Neural cell (in vitro differentiated cells): ENCODE measurements around the gene POLR3K. TPM values are rescaled to one million over a fixed set of nuclear protein-coding genes. Genes with fewer than 3 reads are reported as not detected.

Experiments
- H2AFZ ChIP-seq: fragments of 200-600, 300-800 bp; sonication (generic), shearing (Covaris generic); 2 replicates; pipeline ENCODE4 v1.6.0; 2014; ENCODE audit warnings: low read depth, mild to moderate bottlenecking, antibody characterized with exemption, low read length, moderate library complexity
- H3F3A ChIP-seq: fragments of 200-600 bp; shearing (Covaris generic); 2 replicates; pipeline ENCODE4 v1.6.1; 2016; ENCODE audit warnings: mild to moderate bottlenecking, moderate library complexity, mixed read lengths, antibody characterized with exemption, low read length; ENCODE audit not compliant: insufficient read depth, poor library complexity, severe bottlenecking
- H3K27ac ChIP-seq: fragments of 200-600, 300-800 bp; sonication (generic), shearing (Covaris generic); 2 replicates; pipeline ENCODE4 v1.5.1; 2014; ENCODE audit warnings: mild to moderate bottlenecking, low read length, moderate library complexity
- H3K27me3 ChIP-seq: fragments of 300-800, 200-600 bp; sonication (generic), shearing (Covaris generic); 2 replicates; pipeline ENCODE4 v1.6.0; 2014; ENCODE audit warnings: mild to moderate bottlenecking, low read depth, low read length, moderate library complexity; ENCODE audit not compliant: insufficient read depth
- H3K36me3 ChIP-seq: fragments of 300-800, 200-600 bp; sonication (generic), shearing (Covaris generic); 2 replicates; pipeline ENCODE4 v1.5.1; 2014; ENCODE audit warnings: mild to moderate bottlenecking, antibody characterized with exemption, low read length, moderate library complexity; ENCODE audit not compliant: insufficient read depth
- H3K4me2 ChIP-seq: fragments of 300-800, 200-600 bp; sonication (generic), shearing (Covaris generic); 2 replicates; pipeline ENCODE4 v1.6.0; 2014; ENCODE audit warnings: mild to moderate bottlenecking, low read length
- H3K4me3 ChIP-seq: fragments of 300-800, 200-600 bp; sonication (generic), shearing (Covaris generic); 2 replicates; pipeline ENCODE4 v1.5.1; 2014; ENCODE audit warnings: mild to moderate bottlenecking, low read length, moderate library complexity
- H3K79me2 ChIP-seq: fragments of 200-600 bp; shearing (Covaris generic); replicated peaks from 2 replicates; pipeline ENCODE4 v1.6.0; 2014; ENCODE audit warnings: mild to moderate bottlenecking, low read length, moderate library complexity; ENCODE audit not compliant: insufficient read depth
- H3K9ac ChIP-seq: fragments of 300-800, 200-600 bp; sonication (generic), shearing (Covaris generic); 2 replicates; pipeline ENCODE4 v1.6.1; 2016; ENCODE audit warnings: mild to moderate bottlenecking, low read length, mixed read lengths
- H3K9me2 ChIP-seq: fragments of 200-600 bp; shearing (Covaris generic); 2 replicates; pipeline ENCODE4 v1.6.1; 2016; ENCODE audit warnings: mild to moderate bottlenecking, low read length, mixed read lengths; ENCODE audit not compliant: insufficient read depth
- H3K9me3 ChIP-seq: fragments of 200-600, 300-800 bp; sonication (generic), shearing (Covaris generic); 2 replicates; pipeline ENCODE4 v1.6.1; 2016; ENCODE audit warnings: mild to moderate bottlenecking, mixed run types, low read length, moderate library complexity, mixed read lengths
- H4K20me1 ChIP-seq: fragments of 200-600 bp; shearing (Covaris generic); 2 replicates; pipeline ENCODE4 v1.6.1; 2016; ENCODE audit warnings: mild to moderate bottlenecking, mixed run types; ENCODE audit not compliant: insufficient read depth
- EP300 ChIP-seq: fragments of 450-650 bp; conservative IDR thresholded peaks from 2 replicates; pipeline ENCODE4 v1.6.1; 2014; ENCODE audit warnings: antibody characterized with exemption, mild to moderate bottlenecking, moderate library complexity; ENCODE audit not compliant: poor library complexity, severe bottlenecking
- EZH2 ChIP-seq: fragments of 200-600, 300-800 bp; shearing (Covaris generic), sonication (generic); IDR thresholded peaks from 2 replicates; pipeline ENCODE4 v1.6.1; 2014; ENCODE audit warnings: antibody characterized with exemption, low read length, borderline replicate concordance, mild to moderate bottlenecking; ENCODE audit not compliant: insufficient read depth, poor library complexity, severe bottlenecking
- MXI1 ChIP-seq: fragments of 450-650 bp; conservative IDR thresholded peaks from 2 replicates; pipeline ENCODE4 v1.6.1; 2014; ENCODE audit warnings: antibody characterized with exemption, mild to moderate bottlenecking; ENCODE audit not compliant: poor library complexity, severe bottlenecking
- POLR2AphosphoS5 ChIP-seq: IDR thresholded peaks from 2 replicates; pipeline ENCODE4 v1.6.1; 2012
- RAD21 ChIP-seq: fragments of 450-650 bp; conservative IDR thresholded peaks from 2 replicates; pipeline ENCODE4 v1.6.1; 2014; ENCODE audit warnings: antibody characterized with exemption, mild to moderate bottlenecking, moderate library complexity
- REST ChIP-seq: IDR thresholded peaks from 2 replicates; pipeline ENCODE4 v1.6.1; 2012; ENCODE audit warnings: borderline replicate concordance
- SMC3 ChIP-seq: fragments of 450-650 bp; conservative IDR thresholded peaks from 2 replicates; pipeline ENCODE4 v1.6.1; 2014; ENCODE audit warnings: antibody characterized with exemption, mild to moderate bottlenecking, moderate library complexity; ENCODE audit not compliant: poor library complexity
- TAF1 ChIP-seq: IDR thresholded peaks from 2 replicates; pipeline ENCODE4 v1.6.1; 2012; ENCODE audit warnings: low read depth
- polyA plus RNA-seq: library from polyadenylated mRNA; depleted of rRNA; stranded (reverse); fragments of >200 nt; gene quantifications from 2 replicates; pipeline ENCODE4 v1.2.3, GENCODE V29; 2014
- TF ChIP-seq, protein P1 (sequence below): fragments of 450-650 bp; IDR thresholded peaks from 2 replicates; pipeline ENCODE4 v1.5.1; 2014; ENCODE audit warnings: antibody characterized with exemption, mild to moderate bottlenecking, moderate library complexity; ENCODE audit not compliant: poor library complexity, severe bottlenecking

Gene POLR3K
- polyA plus RNA-seq, 1 donor from 2014 or later = 7.1 TPM

DNA sequence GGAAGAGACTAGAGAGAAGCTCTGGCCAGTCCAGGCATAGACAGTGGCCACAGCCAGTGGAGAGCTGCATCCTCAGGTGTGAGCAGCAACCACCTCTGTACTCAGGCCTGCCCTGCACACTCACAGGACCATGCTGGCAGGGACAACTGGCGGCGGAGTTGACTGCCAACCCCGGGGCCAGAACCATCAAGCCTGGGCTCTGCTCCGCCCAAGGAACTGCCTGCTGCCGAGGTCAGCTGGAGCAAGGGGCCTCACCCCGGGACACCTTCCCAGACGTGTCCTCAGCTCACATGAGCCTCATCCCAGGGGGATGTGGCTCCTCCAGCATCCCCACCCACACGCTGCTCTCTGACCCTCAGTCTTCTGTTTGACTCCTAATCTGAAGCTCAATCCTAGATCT lies 15.8 kb upstream of the POLR3K start:
- Histone ChIP-seq H4K20me1 (no peaks in the 10 kb centered on the region), H3K27me3 (peaks cover 22% of the 10 kb centered on the region), H3K4me2 (no peak overlapping the region), H3K79me2 (no peaks in the 10 kb centered on the region), H3K27ac (no peak overlapping the region), H3K36me3 (no peaks in the 10 kb centered on the region), H3F3A (no peaks in the 10 kb centered on the region), H3K9me2 (no peaks in the 10 kb centered on the region), H2AFZ (no peak overlapping the region), H3K9ac (no peak overlapping the region), H3K9me3 (no peaks in the 10 kb centered on the region), H3K4me3 (no peak overlapping the region)
- TF ChIP-seq REST (no peak), RAD21 (no peak), TAF1 (no peak), EZH2 (no peak), EP300 (no peak), SMC3 (no peak), POLR2AphosphoS5 (no peak), MXI1 (no peak)
- TF ChIP-seq, protein P1, sequence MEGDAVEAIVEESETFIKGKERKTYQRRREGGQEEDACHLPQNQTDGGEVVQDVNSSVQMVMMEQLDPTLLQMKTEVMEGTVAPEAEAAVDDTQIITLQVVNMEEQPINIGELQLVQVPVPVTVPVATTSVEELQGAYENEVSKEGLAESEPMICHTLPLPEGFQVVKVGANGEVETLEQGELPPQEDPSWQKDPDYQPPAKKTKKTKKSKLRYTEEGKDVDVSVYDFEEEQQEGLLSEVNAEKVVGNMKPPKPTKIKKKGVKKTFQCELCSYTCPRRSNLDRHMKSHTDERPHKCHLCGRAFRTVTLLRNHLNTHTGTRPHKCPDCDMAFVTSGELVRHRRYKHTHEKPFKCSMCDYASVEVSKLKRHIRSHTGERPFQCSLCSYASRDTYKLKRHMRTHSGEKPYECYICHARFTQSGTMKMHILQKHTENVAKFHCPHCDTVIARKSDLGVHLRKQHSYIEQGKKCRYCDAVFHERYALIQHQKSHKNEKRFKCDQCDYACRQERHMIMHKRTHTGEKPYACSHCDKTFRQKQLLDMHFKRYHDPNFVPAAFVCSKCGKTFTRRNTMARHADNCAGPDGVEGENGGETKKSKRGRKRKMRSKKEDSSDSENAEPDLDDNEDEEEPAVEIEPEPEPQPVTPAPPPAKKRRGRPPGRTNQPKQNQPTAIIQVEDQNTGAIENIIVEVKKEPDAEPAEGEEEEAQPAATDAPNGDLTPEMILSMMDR = no peak

DNA sequence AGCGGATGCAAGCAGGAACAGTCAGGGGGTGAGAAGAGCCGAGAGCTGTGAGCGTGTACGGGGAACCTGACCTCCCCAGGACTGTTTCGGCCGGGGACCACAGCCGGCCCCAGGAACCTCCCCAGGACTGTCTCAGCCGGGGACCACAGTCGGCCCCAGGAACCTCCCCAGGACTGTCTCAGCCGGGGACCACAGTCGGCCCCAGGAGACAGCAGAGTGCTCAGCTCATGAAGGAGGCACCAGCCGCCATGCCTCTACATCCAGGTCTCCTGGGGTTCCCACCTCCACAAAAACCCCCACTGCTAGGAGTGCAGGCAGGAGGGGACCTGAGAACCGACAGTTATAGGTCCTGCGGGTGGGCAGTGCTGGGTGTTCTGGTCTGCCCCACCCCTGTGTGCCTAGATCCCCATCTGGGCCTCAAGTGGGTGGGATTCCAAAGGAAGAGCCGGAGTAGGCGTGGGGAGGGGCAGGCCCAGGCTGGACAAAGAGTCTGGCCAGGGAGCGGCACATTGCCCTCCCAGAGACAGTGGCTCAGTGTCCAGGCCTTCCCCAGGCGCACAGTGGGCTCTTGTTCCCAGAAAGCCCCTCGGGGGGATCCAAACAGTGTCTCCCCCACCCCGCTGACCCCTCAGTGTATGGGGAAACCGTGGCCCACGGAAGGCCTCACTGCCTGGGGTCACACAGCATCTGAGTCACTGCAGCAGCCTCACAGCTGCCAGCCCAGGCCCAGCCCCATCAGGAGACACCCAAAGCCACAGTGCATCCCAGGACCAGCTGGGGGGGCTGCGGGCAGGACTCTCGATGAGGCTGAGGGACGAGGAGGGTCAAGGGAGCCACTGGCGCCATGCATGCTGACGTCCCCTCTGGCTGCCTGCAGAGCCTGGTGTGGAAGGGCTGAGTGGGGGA lies 14.7 kb upstream of the POLR3K start:
- Histone ChIP-seq H3K9ac (no peak overlapping the region), H3K27ac (no peak overlapping the region), H4K20me1 (no peaks in the 10 kb centered on the region), H3K36me3 (no peaks in the 10 kb centered on the region), H2AFZ (no peak overlapping the region), H3K9me3 (no peaks in the 10 kb centered on the region), H3K4me3 (no peak overlapping the region), H3F3A (no peaks in the 10 kb centered on the region), H3K27me3 (peaks cover 21% of the 10 kb centered on the region), H3K4me2 (no peak overlapping the region), H3K9me2 (no peaks in the 10 kb centered on the region), H3K79me2 (no peaks in the 10 kb centered on the region)
- TF ChIP-seq POLR2AphosphoS5 (no peak), MXI1 (no peak)
- TF ChIP-seq, protein P1 = no peak
